GM12874 (cell line): ENCODE measurements around the gene SRGAP1.

Experiments
- TF ChIP-seq, protein P1 (sequence below): IDR thresholded peaks from 2 replicates; pipeline ENCODE4 v1.5.1; 2011; ENCODE audit warnings: low read depth, mild to moderate bottlenecking, control low read depth, low read length, moderate library complexity; ENCODE audit not compliant: insufficient read depth

Gene SRGAP1

DNA sequence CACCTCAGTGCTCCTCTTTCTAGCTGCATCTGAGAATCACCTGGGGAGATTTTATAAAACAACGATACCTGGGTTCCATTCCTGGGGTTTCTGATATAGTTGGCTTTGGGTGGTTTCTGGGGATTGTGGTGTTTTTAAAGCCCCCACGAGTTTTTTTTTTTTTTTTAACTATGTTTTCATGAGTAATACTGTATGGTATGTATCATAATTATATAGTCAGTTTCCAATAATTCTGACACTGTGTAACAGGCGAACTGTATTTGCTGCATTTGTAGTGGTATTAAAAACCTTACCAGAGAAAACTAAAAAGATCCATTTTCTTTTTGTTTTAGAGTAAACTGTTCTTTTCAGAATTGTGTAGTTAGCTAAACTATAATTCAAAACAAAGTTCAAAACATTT is 84.9 kb downstream of the SRGAP1 start:
- TF ChIP-seq, protein P1, sequence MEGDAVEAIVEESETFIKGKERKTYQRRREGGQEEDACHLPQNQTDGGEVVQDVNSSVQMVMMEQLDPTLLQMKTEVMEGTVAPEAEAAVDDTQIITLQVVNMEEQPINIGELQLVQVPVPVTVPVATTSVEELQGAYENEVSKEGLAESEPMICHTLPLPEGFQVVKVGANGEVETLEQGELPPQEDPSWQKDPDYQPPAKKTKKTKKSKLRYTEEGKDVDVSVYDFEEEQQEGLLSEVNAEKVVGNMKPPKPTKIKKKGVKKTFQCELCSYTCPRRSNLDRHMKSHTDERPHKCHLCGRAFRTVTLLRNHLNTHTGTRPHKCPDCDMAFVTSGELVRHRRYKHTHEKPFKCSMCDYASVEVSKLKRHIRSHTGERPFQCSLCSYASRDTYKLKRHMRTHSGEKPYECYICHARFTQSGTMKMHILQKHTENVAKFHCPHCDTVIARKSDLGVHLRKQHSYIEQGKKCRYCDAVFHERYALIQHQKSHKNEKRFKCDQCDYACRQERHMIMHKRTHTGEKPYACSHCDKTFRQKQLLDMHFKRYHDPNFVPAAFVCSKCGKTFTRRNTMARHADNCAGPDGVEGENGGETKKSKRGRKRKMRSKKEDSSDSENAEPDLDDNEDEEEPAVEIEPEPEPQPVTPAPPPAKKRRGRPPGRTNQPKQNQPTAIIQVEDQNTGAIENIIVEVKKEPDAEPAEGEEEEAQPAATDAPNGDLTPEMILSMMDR, result no peak

DNA sequence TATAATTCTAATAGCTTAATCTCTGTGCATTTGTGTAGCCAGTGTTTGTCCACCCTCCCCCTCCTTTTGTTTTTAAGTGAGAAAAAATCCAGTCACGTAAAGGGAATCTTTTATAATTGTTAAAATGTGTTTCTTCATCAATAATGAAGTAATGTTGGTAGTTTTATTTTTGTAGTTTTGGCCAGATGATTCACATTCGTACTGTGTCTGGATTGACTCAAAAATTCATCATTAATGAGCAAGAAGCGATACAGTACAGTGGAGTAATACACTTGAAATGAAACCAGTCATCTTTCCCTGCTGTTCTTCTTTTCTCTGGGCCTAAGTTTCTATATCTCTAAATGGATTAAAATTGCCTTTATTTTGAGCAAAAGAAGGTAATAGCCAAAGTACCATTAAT is 86.5 kb downstream of the SRGAP1 start:
- TF ChIP-seq, protein P1, result no peak

DNA sequence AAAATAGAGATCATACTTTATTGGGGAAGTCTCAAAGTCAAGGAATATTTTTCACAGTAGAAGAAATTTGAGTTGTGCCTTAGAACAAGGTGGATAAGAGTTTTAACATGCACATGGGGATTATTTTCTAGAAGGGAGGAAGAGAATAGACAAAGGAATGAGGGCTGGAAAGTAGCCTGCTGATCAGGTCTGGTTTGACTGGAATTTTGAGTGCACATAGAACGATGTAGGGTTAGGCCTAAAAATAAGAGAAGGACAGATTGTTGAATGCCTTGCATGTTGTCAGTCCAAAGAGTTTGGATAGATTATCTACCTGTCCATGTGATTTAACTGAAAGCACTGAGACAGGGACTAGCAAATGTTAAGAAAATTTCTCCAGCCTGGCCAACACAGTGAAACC is 87.2 kb downstream of the SRGAP1 start:
- TF ChIP-seq, protein P1, result no peak

DNA sequence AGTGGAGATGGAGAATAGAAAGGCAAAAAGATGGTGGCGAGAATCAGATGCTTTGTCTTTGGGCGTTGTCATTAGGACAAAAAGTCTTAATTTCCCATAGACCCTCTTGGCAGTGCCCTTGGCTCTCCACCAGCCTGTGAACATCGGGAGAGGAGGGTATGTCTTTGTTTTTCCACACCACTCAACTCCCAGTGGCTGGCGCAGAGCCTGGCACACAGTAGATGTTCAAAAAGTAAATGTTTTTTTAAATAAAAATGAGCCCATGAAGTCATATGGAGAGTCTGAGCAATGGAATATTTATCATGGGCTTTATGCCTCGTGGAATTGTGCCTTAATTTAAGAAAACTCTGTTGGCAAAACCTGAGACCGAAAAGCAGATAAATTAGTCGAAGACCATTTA is 90.4 kb downstream of the SRGAP1 start:
- TF ChIP-seq, protein P1, result no peak

DNA sequence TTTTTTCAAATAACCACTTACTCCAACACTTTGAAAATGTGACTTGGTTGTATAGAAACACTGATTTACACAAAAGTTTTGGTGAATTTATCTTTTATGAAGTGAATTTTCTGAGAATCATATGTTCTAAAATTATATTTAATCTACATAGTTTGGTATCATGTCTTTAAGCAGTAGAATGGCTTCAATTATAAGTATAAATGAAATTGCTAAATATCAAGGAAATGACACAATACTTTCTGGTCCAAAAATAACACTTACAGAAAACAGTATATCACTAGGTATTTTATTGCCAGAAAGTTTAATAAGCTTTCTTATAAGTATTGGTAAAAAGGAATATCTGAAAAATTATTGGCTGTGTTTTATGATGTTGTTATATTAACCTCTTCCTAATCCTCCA is 90.9 kb downstream of the SRGAP1 start:
- TF ChIP-seq, protein P1, result no peak

DNA sequence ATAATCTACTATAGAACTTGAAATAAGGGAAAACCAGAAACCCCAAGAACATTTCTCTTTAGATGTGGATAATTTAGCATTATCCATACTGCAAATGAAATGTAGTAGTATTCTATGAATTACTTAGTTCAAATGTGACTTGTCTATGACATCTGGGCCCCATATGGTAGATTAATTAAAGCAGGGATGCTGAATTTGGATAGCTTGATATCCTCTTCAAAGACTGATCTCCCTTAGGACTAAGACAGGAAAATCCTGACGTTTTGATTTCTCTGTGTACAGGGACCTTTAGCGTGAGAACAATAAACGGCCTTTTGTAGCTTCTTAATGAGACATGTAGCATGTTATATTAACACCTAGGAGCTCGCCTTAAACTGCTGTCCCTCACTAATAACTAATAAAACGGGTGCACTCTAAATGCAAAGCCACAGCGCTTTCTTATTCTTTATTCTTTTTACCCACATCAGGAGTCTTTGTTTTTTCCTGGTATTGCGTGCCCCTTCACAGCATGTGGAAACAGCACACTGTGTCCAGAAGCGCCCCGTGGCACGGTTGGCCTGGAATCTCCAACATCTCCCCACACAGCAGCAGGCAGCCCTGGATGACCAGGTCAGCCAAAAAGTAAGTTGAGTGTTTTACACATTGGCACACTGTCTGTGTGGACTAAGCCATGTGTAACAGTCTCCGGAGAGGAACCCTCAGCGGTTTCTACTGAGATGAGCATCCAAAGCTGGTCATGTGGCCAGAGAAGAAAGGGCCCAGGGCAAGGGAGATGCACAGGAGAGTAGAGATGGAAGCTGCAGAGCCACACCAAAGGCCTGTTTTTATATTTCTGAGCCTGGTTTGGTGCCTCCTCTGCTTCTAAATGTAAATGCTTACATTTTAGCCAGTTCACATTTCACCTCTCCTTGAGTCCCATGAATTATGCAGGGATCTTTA is 93.1 kb downstream of the SRGAP1 start:
- TF ChIP-seq, protein P1, result no peak

DNA sequence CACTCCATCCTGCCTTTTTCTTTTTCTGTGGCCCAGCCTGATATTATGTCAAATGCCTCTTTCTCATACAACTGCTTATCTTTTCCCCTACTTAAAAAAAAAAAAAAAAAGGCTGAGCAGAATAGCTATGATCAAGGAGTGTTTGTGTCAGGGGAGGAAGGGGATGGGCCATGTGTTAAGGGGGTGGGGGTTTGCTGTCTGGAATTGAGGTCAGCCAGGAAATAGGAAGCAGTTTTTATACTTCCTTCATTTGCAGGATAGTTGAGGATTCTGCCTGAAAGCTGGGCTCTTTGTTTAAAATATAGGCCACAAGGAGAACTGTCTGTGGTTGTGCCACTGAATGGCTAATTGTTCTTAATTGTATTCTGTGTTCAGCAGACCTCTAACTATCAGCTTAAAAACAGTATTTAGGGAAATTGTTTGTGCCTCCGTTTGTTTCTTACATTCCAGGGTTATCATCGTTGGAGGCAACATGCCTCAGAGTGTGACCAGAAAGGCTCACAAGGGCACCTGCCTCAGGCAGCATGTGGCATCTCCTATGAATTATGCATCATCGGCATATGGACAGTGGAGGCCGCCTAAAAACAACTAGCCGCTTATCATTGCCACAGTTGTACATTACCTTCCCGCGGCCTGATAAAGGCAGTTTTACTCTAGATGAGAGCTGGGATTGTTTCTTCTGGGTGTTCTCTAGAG is 96.0 kb downstream of the SRGAP1 start:
- TF ChIP-seq, protein P1, result no peak
